Measurements from ENCODE around the gene GET4. TPM values are rescaled to one million over a fixed set of nuclear protein-coding genes. Genes with fewer than 3 reads are reported as not detected.
"Not testable (repeated sequence)": the region's sequence is repeated elsewhere in the genome, so short reads cannot be mapped to it uniquely, and the experiment has no call there.

Gene GET4
- total RNA-seq, 1 donor from 2014 or later = 44.5 TPM

DNA sequence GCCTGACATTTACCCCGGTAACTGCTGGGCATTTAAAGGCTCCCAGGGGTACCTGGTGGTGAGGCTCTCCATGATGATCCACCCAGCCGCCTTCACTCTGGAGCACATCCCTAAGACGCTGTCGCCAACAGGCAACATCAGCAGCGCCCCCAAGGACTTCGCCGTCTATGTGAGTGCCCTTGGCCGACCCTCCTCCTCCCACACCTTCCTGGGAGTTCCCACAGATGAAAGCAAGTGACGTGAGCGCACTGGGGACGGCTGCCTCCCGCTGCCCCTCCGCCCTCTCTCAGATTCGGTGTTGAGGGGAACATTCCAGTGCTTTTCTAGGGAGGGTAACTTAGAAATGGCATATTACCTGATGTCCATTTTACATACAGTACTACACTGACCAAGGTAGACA is 7.0 kb upstream of the GET4 start:
- FAIRE-seq (no peak), DNase-seq (ENCODE audit: low read depth) (no peak)
- TF ChIP-seq, protein P1, sequence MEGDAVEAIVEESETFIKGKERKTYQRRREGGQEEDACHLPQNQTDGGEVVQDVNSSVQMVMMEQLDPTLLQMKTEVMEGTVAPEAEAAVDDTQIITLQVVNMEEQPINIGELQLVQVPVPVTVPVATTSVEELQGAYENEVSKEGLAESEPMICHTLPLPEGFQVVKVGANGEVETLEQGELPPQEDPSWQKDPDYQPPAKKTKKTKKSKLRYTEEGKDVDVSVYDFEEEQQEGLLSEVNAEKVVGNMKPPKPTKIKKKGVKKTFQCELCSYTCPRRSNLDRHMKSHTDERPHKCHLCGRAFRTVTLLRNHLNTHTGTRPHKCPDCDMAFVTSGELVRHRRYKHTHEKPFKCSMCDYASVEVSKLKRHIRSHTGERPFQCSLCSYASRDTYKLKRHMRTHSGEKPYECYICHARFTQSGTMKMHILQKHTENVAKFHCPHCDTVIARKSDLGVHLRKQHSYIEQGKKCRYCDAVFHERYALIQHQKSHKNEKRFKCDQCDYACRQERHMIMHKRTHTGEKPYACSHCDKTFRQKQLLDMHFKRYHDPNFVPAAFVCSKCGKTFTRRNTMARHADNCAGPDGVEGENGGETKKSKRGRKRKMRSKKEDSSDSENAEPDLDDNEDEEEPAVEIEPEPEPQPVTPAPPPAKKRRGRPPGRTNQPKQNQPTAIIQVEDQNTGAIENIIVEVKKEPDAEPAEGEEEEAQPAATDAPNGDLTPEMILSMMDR (IDR thresholded peaks at IDR 0.05; ENCODE audit: insufficient read depth, low read length, severe bottlenecking) = no peak
- no peak overlapping the region for H3K4me3 ChIP-seq (ENCODE audit: low read depth, low read length)
- no peaks in the 10 kb centered on the region for H3K27me3 ChIP-seq (ENCODE audit: control insufficient read depth, insufficient read depth, low read length)
- peaks cover 22% of the 10 kb centered on the region for H3K36me3 ChIP-seq (ENCODE audit: control insufficient read depth, insufficient read depth, low read length)

DNA sequence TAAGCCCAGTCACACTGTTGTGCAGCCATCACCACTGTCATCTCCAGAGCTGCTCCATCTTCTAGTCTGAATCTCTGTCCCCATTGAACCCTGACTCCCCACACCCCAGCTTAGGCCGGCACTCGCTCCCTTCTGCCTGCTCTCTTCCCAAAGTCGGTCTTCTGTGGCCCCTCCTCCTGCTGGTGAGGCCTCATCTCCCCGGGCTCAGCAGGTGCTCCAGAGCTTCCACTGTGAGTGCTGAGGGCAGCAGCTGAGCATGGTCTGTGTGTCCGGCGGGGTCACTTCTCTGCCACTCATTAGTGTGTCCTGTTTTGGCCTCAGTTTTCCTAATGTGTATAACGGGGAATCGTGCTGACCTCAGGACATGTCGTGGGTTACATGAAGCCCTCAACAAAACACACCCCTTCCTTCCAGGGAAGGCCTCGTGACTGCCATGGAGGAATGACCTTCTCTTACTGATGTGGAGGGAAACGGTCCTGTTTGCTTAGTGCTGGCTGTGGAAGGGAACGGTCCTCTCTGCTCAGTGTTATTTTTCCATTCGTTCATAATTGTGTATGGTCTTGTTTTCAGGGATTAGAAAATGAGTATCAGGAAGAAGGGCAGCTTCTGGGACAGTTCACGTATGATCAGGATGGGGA is 4.3 kb upstream of the GET4 start:
- DNase-seq (ENCODE audit: low read depth) = no peak
- Histone ChIP-seq H3K36me3 (ENCODE audit: control insufficient read depth, insufficient read depth, low read length) (peaks cover 20% of the 10 kb centered on the region), H3K4me3 (ENCODE audit: low read depth, low read length) (no peak overlapping the region), H3K27me3 (ENCODE audit: control insufficient read depth, insufficient read depth, low read length) (no peaks in the 10 kb centered on the region)
- TF ChIP-seq, protein P1 (IDR thresholded peaks at IDR 0.05; ENCODE audit: insufficient read depth, low read length, severe bottlenecking) = no peak
- no peak for FAIRE-seq

DNA sequence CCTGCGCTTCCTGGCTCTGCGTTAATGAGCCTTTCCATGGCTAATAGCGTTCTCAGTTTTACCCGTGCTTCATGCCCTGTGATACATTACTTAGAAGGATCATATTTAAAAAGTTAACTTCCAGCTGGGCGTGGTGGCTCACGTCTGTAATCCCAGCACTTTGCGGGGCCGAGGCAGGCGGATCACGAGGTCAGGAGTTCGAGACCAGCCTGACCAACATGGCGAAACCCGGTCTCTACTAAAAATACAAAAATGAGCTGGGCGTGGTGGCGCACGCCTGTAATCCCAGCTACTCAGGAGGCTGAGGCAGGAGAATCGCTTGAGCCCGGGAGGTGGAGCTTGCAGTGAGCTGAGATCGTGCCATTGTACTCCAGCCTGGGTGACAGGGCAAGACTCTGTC is 3.7 kb upstream of the GET4 start:
- not testable (repeated sequence) for H3K4me3 ChIP-seq (ENCODE audit: low read depth, low read length); H3K27me3 ChIP-seq (ENCODE audit: control insufficient read depth, insufficient read depth, low read length); FAIRE-seq; DNase-seq (ENCODE audit: low read depth)
- H3K36me3 ChIP-seq (ENCODE audit: control insufficient read depth, insufficient read depth, low read length) = peaks cover 18% of the 10 kb centered on the region

DNA sequence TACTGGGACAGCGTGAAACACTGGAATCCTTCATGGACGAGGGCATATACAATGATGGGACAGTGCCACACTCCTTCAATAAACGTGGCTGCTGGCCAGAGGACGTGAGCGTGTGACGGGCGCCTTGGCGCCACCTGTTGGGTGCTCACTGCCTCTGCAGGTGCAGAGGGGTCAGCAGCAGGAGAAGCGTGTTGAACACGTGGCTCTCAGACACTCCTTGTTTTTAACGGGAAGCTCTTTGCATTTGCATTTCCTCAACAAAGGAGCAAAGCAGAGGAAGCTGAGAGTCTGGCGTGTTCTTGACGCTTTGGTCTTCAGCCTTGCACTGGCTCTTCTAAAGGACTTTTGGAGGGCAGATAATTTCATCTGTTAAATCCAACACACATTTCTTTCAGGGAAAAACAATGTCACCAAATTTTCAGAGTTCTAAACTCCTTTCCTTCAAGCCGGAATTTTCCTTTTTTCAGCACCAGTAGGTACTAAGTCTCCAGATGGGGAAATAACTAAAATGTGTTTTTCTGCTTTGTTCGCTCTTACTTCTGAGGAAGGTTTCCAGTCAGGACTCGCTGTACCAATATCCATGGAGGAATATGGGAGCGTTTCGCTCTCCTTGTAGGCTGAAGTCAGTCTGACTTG is 2.9 kb upstream of the GET4 start:
- Histone ChIP-seq H3K4me3 (ENCODE audit: low read depth, low read length) (no peak overlapping the region), H3K36me3 (ENCODE audit: control insufficient read depth, insufficient read depth, low read length) (peaks cover 17% of the 10 kb centered on the region), H3K27me3 (ENCODE audit: control insufficient read depth, insufficient read depth, low read length) (no peaks in the 10 kb centered on the region)
- TF ChIP-seq, protein P1 (IDR thresholded peaks at IDR 0.05; ENCODE audit: insufficient read depth, low read length, severe bottlenecking) = peak; percentile 96
- DNase-seq (ENCODE audit: low read depth) (peak; percentile 76), FAIRE-seq (no peak)

DNA sequence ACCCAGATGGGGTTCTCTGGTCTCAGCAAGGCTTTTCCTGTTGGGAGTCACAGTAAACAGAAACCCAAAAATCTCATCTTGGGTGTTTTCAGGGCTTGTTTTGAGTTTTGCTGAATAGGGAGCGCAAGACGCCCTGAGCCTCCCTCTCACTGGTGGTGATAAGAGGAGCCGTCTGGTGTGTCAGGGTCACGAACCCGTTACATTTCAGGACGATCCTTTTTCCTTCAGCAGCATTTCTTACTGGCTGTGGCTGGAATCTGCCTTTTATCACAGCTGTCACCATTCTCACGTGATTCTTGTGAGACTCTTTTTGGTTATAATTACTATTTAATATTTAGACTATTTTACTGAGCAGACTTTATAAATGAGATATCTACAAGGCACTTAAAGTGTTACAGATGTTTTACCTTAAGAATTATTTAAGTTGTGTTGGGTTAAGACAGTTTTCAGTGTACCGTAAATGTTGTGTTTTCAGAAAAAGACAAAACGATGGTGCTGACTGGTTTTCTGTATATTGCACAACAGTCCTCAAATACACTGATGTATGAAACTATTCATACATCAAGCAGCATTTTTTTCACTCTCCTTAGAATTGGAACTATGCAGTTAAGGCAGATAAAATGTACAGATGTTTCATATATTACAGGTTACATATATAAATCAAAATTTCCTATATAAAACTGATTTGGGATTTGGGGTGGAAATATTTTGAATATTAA is 2.2 kb upstream of the GET4 start:
- no peak overlapping the region for H3K4me3 ChIP-seq (ENCODE audit: low read depth, low read length)
- H3K36me3 ChIP-seq (ENCODE audit: control insufficient read depth, insufficient read depth, low read length) = peaks cover 20% of the 10 kb centered on the region
- no peak for FAIRE-seq
- TF ChIP-seq, protein P1 (IDR thresholded peaks at IDR 0.05; ENCODE audit: insufficient read depth, low read length, severe bottlenecking) = no peak
- DNase-seq (ENCODE audit: low read depth) = no peak
- no peaks in the 10 kb centered on the region for H3K27me3 ChIP-seq (ENCODE audit: control insufficient read depth, insufficient read depth, low read length)

DNA sequence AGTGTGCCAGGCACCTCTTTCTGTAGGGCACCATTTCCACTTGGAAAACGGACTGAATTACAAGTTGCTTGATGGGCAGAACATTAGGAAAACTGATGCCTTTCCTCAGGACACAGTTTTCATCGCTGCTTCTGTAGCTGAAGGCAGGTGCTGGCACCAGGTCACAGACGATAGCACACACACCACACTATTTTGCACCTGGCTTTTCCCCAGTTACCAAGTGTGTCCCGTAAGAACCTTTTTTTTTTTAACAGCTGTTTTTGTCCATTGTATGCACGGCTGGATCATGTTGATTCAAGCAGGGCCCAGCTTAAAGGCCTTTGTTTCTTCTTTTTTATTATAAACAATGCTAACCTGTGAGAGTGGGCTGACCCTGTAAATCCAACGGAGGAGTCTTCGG is 1.3 kb upstream of the GET4 start:
- Histone ChIP-seq H3K36me3 (ENCODE audit: control insufficient read depth, insufficient read depth, low read length) (peaks cover 18% of the 10 kb centered on the region), H3K27me3 (ENCODE audit: control insufficient read depth, insufficient read depth, low read length) (no peaks in the 10 kb centered on the region), H3K4me3 (ENCODE audit: low read depth, low read length) (no peak overlapping the region)
- DNase-seq (ENCODE audit: low read depth) (no peak), FAIRE-seq (no peak)
- TF ChIP-seq, protein P1 (IDR thresholded peaks at IDR 0.05; ENCODE audit: insufficient read depth, low read length, severe bottlenecking) = no peak
